Breast epithelium (tissue), 4 donors: ENCODE data around the gene INSM2. TPM values are rescaled to one million over a fixed set of nuclear protein-coding genes. Genes with fewer than 3 reads are reported as not detected.

Experiments
- DNase-seq, 2 donors: peaks; one replicate each; pipeline ENCODE4 v3.0.0-alpha.2; 2019; ENCODE audit warnings: low spot score in 2 of 2
- H3K27ac ChIP-seq, 2 donors: fragments of 200-600 bp; sonication (generic) in 1 of 2; one replicate each; pipeline ENCODE4 v1.5.1; 2016 to 2019; ENCODE audit warnings: mild to moderate bottlenecking in 1 of 2
- H3K27me3 ChIP-seq, 2 donors: fragments of 200-600 bp; sonication (generic) in 1 of 2; one replicate each; pipeline versions ENCODE4 v1.5.1 to v1.6.0; 2017 to 2019; ENCODE audit warnings: control low read depth in 1 of 2, mild to moderate bottlenecking in 1 of 2
- H3K36me3 ChIP-seq: fragments of 200-600 bp; one replicate; pipeline ENCODE4 v1.5.1; 2019
- H3K4me1 ChIP-seq, 2 donors: fragments of 200-600 bp; sonication (generic); one replicate each; pipeline ENCODE4 v1.5.1; 2016 to 2019; ENCODE audit warnings: control low read depth in 1 of 2
- H3K4me3 ChIP-seq, 3 donors: fragments of 200-600 bp; sonication (generic); 1 replicate in 2 of 3; 2 replicates in 1 of 3; pipeline ENCODE4 v1.5.1; 2016 to 2019; ENCODE audit warnings: mild to moderate bottlenecking in 3 of 3, moderate library complexity in 2 of 3
- H3K9me3 ChIP-seq, 2 donors: fragments of 200-600 bp; sonication (generic) in 1 of 2; one replicate each; pipeline ENCODE4 v1.5.1; 2016 to 2019; ENCODE audit warnings: control low read depth in 1 of 2
- CTCF ChIP-seq, 3 donors: fragments of 450-650 bp; IDR thresholded peaks; one replicate each; pipeline ENCODE4 v1.5.1; 2016 to 2017; ENCODE audit warnings: antibody characterized with exemption in 3 of 3, mild to moderate bottlenecking in 3 of 3, moderate library complexity in 3 of 3
- POLR2A ChIP-seq: fragments of 450-650 bp; IDR thresholded peaks from one replicate; pipeline ENCODE4 v1.6.1; 2016; ENCODE audit warnings: antibody characterized with exemption, mild to moderate bottlenecking, moderate library complexity
- POLR2AphosphoS5 ChIP-seq, 3 donors: sonication (generic); formaldehyde crosslinking; IDR thresholded peaks; one replicate each; pipeline ENCODE4 v1.6.1; 2017; ENCODE audit warnings: antibody characterized with exemption in 3 of 3
- intact Hi-C: fragments of 100-400 bp; cut with DNase I; formaldehyde crosslinking; loops from one replicate; pipeline ENCODE4 v1.15.1; 2023; ENCODE audit warnings: low total_unique reads
- total RNA-seq, 3 donors: library from RNA; depleted of rRNA; stranded (reverse); fragments of >200 nt; gene quantifications; one replicate each; pipeline ENCODE4 v1.1.0, GENCODE V29; 2016

INSM2 gene
- total RNA-seq, 3 donors from 2014 or later = not detected

GRCh38 chr14:35503646-35504045 lies 30.3 kb upstream of the INSM2 start:
- DNase-seq = no peak
- intact Hi-C loops = no loop called here
- no peak for TF ChIP-seq CTCF (IDR thresholded peaks at IDR 0.05)
- TF ChIP-seq POLR2AphosphoS5 (IDR thresholded peaks at IDR 0.05) = no peak
- no peak for TF ChIP-seq POLR2A
- no peaks in the 10 kb centered on the region for H3K4me1 ChIP-seq
- no peaks in the 10 kb centered on the region for H3K9me3 ChIP-seq
- no peak overlapping the region for H3K4me3 ChIP-seq
- no peaks in the 10 kb centered on the region for H3K36me3 ChIP-seq
- H3K27ac ChIP-seq = no peak overlapping the region
- H3K27me3 ChIP-seq = no peaks in the 10 kb centered on the region

DNA sequence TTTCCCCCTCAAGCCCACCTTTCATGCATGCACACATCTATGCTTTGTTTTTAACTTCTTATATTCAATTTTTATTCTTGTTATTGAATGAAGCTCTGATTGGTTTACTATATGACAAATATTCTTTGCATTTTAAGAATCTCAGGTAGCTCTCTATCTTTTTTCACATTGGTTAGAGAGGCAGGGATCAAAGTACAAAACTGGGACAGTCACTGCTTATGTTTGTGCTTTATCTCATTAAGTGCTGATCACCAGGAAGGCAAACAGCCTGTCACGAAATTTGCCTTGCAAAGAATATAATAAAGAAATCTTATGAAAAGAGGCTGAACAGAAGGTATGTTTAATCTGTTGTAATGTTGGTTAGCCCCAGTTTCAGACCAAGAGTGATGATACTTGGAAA lies 29.7 kb upstream of the INSM2 start:
- DNase-seq = no peak
- no peaks in the 10 kb centered on the region for H3K27me3 ChIP-seq
- no peaks in the 10 kb centered on the region for H3K9me3 ChIP-seq
- no peak overlapping the region for H3K27ac ChIP-seq
- intact Hi-C loops = no loop called here
- H3K36me3 ChIP-seq = no peaks in the 10 kb centered on the region
- no peak for TF ChIP-seq CTCF (IDR thresholded peaks at IDR 0.05)
- no peak for TF ChIP-seq POLR2A
- no peak for TF ChIP-seq POLR2AphosphoS5 (IDR thresholded peaks at IDR 0.05)
- no peak overlapping the region for H3K4me3 ChIP-seq
- H3K4me1 ChIP-seq = no peaks in the 10 kb centered on the region

GRCh38 chr14:35506461-35506860 lies 27.5 kb upstream of the INSM2 start:
- Histone ChIP-seq H3K9me3 (no peaks in the 10 kb centered on the region), H3K4me3 (no peak overlapping the region), H3K27me3 (no peaks in the 10 kb centered on the region), H3K36me3 (no peaks in the 10 kb centered on the region), H3K4me1 (no peaks in the 10 kb centered on the region), H3K27ac (no peak overlapping the region)
- DNase-seq = no peak
- intact Hi-C loops = no loop called here
- no peak for TF ChIP-seq CTCF (IDR thresholded peaks at IDR 0.05)
- TF ChIP-seq POLR2AphosphoS5 (IDR thresholded peaks at IDR 0.05) = no peak
- TF ChIP-seq POLR2A = no peak

GRCh38 chr14:35506927-35507326 lies 27.0 kb upstream of the INSM2 start:
- Histone ChIP-seq H3K27ac (no peak overlapping the region), H3K9me3 (no peaks in the 10 kb centered on the region), H3K4me1 (no peaks in the 10 kb centered on the region), H3K4me3 (no peak overlapping the region), H3K36me3 (no peaks in the 10 kb centered on the region), H3K27me3 (no peaks in the 10 kb centered on the region)
- TF ChIP-seq POLR2A (no peak), CTCF (IDR thresholded peaks at IDR 0.05) (no peak), POLR2AphosphoS5 (IDR thresholded peaks at IDR 0.05) (no peak)
- intact Hi-C loops = no loop called here
- no peak for DNase-seq

DNA sequence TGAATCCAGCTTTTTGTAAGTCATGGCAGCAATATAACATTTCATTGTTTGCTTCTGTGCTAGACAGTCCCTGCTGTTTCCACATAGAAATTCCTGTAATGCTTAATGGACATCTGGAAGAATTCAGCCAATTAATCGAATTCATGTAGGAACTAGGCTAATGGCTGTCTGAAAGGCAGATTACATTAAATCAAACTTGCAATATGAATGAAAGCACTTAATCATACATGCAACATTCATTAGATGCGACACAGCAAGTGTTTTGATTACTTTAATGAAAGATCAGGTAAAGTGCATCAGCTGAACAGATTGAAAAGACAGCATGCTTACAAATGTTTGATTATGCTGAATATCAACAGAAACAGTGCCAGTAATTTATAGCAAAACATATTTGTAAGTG lies 24.1 kb upstream of the INSM2 start:
- DNase-seq = no peak
- TF ChIP-seq POLR2A (no peak), POLR2AphosphoS5 (IDR thresholded peaks at IDR 0.05) (no peak), CTCF (IDR thresholded peaks at IDR 0.05) (no peak)
- Histone ChIP-seq H3K27ac (no peak overlapping the region), H3K4me1 (no peaks in the 10 kb centered on the region), H3K4me3 (no peak overlapping the region), H3K36me3 (no peaks in the 10 kb centered on the region), H3K27me3 (no peaks in the 10 kb centered on the region), H3K9me3 (no peaks in the 10 kb centered on the region)
- intact Hi-C loops = no loop called here
